Pulmonary artery endothelial cell (primary cell): ENCODE measurements around the gene FOXA1. TPM values are rescaled to one million over a fixed set of nuclear protein-coding genes. Genes with fewer than 3 reads are reported as not detected.

Experiments
- DNase-seq: peaks from one replicate; pipeline ENCODE4 v3.0.0-alpha.2; 2011; ENCODE audit warnings: low read depth, low spot score
- total RNA-seq: library from RNA; depleted of rRNA; stranded (reverse); fragments of >200 nt; gene quantifications from 2 replicates; pipeline ENCODE4 v1.2.3, GENCODE V29; 2014

FOXA1 gene
- total RNA-seq, 1 donor from 2014 or later, result 0.07 TPM

DNA sequence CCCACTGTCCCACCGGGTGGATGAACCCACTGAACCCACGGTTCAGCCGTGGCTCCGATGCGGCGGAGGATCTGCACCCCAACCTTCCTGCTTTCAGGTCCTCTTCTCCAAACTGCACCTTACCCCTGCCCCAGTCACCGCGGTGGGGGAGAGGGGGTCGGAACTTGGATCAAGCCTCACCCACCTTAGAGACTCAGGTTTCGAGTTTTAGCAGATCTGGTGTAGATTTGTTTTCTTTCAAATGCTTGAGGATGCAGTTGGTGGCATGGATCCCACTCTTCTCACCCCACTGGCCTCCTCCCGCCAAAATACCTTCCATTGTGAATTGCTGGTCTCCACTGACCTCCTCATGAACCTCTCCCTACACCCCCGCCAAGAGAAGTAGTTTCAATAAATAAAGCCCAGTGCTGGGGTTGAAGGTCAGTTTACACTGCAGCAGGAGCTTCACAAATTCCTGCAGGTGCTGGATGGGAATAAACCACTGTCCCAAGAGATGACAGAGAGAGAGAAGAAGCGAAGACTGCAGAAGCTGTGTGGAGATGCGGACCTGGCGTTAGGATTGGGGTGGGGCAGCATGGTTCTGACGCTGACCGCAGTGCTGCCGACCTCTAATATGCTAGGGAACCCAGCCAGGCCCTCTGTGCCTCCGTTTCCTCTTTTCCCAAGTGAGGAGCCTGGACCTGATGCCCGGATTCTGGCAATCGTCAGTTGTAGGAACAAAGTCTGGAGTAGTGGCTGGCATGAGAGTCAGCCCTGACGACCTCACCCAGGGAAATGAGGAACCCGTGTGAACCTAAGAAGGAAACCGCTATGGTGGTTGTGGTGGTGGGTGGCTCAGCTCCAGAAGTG lies 7.8 kb upstream of the FOXA1 start:
- DNase-seq, result no peak

DNA sequence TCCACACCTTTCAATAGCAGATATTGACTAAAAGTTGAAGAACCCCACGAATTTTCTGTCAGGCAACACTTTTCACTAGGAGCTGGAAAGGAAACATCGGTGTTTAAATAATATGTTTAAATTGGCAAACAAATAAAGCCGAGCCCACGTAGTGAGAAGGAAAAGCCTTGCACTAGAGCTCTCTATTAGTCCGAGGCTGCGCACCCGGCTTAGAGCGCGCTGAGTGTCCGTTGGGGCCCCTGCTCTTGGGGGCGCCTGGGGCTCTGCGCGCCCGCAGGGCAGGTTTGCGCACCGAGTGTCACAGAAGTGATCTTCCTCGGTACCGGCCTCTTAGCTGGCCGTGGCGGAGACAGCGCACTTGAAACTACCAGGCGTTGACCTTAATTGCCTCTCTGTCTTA lies 6.8 kb upstream of the FOXA1 start:
- DNase-seq, result no peak

DNA sequence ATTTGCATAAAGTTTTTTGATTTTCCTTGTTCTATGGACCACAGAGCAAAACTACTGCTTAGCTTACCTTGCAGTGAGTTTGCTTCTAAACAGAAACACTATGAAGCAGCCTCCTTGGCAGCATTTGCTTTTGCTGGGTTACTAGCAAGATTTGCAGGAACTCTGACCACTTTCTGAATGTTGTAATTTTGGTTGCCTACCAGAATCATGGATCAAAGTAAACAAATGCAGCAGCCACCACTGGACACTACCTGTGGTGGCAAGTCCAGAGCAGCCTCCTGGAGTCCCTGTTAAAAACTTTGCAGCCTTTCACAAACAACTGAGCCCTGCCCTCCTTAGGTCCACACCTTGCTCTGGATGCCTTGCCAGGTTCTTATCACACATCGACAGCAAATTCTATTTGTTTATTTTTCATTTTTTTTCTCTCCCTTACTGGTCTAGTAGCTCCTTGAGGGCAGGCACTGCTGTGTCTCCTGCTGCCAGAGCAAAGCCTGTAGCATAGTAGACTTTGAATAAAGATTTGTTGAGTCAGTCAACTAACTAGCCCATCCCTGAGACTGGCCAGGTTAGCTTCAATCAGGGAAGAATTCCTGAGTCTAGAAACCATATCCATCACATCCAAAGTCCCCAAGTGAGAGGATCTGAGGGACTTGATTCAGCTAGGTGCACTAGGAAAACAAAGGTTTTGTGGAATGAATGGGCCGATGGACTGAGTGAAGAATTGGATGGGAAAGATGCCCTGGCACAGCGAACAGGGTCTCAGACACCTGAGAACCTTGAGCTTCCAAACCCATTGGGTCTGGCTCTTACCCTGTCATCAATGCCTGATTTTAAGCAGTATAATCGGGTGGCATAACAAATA lies 6.1 kb upstream of the FOXA1 start:
- no peak for DNase-seq

DNA sequence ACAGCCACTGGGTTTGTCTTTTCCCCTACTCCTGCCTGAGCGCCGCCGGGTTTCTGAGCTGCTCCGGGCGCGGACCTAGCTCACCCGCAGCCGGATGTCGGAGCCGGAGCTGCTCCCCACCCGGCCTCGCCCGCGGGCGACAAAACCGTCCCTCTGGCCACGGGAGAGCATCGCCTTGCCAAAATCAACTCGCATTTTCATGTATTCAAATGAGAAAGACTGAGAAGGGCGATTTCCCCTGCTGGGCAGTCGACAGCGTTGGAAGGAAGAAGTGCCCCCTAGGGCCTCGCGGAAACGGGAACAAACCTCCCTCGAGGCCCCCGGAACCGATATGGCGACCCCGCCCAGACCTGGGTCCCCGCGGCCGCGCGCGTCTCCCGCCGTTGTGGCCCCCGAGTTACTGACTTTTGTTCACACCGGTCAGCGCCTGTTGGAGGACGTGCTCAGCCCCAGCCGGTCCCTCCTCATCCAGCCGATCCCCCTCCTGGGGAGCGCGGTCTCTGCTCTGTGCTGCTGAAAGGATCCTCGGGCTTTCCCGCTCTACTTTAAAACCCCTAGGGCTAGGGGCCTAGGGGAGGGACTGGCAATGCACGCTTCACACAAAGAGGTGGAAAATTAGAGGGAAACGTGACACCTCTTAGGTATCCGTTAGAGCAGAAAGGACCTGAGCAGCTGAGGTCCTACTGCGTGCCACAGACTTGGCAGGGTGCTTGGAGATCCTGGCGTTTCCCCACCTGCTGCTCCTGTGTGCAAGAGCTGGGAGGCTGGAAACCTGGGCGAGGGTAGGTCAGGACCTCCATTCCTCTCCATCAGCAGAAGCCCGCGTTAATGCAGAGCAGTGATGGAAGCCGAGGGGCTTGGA lies 4.7 kb upstream of the FOXA1 start:
- no peak for DNase-seq

DNA sequence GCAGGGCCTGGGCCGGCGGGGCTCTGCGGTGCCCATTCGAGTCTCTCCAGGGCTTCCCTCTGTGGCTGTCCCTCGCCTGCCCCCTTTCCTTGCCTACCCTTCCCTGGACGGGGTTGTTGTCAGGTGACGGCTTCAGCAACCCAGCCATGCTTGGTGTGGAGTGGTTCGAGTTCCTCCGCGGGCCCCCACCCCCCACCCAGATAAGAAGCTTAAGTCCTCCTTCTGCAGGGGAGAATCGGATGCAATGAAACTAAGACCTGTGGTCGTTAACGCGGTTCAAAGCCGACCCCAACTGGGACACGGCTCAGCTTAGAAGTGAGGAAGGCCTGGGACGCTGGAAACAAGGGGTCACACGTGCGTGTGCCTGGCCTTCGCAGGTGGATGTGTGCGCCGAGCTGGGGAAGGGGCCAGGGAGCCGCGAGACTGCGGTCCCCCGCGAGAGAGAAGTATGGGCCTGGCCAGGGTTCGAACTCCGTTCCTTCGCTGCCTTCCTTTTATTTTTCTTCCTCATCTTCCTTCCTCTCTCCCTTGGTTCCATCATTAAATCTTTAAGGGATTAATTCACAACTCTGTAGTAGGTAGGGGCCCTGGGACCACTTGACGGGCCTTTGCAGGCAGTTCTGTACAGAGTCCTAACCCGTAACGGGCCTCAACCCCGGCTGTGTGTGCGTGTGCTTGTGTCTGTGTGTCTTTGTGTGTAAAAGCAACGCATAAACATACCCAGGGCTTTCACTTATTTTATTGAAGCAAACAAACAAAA lies 3.9 kb upstream of the FOXA1 start:
- no peak for DNase-seq

DNA sequence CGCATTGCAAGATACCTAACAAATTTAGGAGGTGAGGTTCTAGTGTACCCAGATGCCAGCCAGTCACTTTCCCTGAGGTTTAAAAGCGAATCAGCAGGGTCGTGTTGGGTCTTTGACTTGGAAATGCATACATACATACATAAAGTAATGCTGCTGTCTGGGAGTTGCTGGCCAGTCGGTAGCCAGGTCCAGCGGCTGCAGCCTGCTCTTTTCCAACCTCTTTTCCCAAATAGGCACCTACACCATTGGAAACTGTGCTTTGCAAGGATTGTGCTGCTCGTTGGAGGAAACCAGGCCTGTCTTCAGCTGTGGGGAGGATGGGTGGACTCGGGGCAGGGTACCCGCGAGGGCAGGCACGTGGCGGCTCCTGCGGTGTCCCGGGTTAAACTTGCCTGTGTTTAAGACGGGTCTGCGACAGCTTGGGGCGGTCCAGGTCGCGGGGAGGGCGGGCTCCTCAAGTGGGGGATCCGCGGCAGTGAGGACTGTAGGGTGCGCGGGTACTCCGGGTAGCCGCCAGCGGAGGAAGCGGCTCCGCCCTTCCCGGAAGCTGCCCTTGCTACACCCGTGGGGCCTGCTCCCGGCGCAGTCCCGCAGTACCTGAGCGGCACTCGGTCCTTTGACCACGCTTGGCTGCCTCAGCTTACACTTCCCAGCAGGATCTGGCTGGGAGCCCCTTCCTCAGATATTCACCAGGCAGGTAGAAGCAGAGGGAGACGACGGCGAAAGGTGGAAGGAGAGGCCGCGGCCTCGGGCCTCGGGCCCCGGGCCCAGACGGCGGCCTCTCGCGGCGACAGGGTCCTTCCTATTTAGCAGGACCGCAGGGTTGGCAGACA lies 3.1 kb upstream of the FOXA1 start:
- DNase-seq, result no peak

DNA sequence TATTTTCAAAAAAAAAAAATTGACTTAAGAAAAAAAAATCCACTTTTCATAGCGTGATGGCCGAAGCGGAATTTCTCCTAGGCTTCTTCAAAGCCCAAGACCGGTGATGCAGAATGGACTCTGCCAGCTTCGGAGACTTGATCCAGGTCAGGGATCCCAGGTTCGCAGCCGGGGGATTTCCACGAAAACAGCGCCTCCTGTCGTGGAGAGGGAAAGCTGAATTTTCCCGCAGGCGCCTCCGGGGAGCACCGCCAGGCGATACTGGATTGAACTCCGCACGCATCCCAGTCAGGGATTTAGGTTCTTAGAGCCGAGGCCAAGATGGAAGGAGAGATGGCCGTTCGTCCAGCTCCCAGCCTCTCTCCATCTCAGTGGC lies 2.5 kb upstream of the FOXA1 start:
- no peak for DNase-seq

DNA sequence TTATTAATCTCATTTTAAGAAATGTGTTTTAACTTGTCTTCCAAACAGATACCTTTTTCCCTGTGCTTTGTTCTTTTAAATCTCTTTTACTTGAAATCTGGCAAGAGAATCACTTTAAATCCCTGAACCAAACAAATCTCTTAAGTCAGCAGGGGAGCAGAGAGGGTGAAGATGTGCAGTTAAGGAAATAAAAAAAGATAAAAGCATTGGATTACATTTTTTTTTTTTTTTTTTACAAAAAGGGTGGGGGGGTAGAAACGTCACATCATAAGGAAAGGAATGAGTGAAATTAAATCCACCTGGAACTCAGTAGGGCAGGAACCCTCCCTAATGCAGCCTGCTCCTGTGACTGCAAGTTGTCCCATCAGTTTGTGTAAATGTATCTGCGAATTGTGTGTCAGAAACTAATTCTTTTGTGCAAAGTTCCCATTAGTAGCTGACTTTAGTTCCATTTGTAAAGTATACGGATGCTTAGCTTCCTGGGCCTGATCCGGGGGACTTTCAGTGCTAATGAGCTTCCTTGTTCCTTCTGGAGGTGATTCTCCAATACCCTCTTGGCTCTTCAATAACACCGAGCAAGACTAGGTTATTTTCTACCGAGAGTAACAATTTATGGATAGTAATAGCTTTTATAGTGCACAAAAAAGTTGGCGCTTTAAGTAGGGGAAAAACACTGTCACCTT lies 1.9 kb upstream of the FOXA1 start:
- no peak for DNase-seq

DNA sequence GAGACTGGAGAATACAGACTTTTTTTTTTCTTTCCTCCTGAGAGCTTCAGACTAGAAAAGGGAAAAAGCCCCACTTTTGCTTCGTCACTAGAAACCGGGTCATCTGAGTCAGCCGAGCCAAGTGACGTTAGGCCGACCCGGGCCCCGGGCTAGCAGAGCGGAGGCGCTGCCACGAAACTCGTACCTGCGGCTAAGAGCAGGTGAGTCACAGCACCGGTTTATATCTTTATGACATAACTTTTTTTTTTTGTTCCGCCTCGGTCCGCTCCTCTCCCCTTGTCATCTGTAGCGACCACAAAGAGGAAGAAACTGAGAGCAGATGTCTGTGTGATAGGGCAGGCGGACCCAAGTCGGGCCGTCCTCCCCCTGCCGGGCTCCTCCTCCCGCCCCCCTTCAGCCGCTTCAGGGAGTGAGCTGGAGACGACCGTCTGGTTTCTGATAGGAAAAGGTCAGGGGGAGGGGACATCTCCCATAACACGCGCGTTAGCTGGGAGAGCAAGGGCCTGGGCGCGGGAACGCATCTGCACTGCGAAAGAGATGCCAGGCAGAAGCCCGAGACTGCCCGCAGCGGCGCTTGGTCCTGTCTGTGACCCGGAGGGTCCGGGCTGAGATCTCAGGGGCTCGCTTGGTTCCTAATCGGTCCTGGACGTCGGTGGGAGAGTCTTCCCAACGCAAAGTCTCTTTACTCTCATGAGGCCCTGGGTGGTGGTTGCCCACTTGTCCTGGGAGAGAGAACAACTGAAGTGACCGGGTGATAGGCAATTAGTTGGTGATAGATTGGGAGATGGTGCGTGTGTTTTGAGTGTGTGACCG lies 966 bp upstream of the FOXA1 start:
- DNase-seq, result no peak

DNA sequence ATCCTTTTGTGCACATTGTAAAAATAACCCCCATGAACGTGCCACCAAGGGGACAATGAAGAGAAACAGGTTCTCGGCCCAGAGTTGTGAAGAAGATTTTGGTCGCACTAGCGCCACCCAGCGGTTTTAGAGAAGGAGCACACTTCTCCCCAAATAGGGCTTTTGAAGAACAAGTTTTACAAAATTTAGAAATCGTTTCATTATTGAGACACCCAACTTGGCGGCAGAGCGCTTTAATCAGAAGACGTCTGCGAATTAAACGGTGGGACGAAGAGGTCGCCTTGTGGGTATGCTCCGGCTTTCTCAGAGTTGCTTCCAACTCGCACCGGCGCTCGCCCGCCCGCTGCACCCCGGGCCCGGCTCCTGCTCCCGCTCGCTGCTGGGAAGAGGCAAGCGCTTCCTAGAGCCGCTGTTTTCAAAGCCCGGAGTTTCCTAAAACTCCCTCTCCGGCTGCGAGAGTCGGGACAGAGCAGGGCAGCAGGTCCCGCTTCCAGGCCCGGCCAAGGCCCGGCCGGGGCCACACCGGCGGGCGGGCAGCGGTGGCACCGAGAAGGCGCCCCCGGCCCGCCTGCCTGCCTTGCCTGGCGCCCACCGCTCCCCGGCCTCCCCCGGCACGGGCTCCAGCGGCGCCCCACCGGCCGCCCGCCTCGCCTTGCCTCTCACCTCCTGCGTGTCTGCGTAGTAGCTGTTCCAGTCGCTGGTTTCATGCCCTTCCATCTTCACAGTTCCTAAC lies 645 bp downstream of the FOXA1 start:
- peak; percentile 36 for DNase-seq

DNA sequence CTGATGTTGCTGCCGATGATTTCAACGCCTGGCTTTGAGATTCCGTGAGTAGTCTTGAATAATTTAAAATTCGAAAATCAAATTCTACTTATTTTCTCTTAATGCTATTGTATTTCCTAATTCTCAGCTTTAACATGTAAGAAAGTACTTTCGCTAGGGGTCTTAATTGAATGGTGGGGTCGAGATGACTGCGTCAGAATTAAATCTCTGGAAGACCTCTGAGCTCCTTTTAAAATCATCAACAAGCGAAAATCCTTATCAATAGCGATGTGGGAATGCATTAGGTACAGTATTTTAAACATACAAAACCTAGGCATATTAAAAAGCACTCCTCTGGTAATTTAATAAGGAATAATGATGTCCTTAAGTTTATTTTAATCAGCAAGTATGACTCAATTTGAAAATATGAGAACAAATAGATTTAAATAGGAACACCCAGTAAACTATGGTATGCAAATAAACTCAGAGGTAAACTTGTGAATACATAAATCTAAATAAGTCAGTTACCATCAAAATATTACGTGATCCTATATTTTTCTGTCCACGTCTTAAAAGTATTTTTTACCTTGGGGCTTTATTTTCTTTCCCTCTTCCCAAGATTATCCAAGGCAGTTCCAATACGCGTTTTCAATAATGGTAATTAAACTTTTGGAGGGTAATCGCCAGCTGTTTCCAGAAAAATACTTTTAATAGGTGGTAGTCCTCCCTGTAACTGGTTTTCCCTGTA lies 1.4 kb downstream of the FOXA1 start:
- DNase-seq, result no peak

DNA sequence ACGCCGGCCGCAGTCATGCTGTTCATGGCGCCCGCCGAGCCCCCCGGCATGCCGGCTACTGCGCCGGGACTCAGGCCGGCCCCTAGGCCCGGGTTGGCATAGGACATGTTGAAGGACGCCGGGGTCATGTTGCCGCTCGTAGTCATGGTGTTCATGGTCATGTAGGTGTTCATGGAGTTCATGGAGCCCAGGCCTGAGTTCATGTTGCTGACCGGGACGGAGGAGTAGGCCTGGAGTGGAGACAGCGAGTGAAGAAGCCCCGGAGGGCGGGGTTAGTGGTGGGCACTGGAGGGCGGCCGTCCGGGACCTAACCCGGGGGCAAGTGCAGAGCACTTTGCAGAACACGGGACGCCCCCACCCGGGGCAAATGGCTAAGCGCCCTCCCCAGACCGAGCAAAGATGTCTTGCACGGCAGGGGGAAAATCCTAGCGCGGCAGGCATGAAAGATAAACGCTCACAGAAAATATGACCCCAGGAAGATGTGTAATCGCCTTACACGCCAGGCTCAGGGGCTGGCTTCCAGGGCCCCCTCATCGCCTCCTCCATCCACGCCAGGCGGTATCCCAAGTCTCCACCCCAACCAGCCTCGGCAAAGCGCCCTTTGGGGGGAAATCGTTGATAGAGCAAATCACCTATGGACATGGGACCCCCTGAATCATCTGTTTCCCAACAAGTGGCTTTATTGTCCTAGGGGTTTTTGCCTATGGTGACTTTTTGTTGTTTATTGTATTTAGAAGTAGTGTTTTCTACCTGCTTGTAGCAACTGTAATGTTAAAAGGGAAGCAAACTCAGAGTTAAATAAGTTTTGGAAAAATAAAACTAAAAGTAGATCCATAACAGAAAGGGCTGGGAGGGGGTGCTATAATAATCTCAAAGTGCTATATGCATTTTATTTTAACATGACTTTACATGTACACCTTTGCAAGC lies 2.3 kb downstream of the FOXA1 start:
- DNase-seq, result no peak

DNA sequence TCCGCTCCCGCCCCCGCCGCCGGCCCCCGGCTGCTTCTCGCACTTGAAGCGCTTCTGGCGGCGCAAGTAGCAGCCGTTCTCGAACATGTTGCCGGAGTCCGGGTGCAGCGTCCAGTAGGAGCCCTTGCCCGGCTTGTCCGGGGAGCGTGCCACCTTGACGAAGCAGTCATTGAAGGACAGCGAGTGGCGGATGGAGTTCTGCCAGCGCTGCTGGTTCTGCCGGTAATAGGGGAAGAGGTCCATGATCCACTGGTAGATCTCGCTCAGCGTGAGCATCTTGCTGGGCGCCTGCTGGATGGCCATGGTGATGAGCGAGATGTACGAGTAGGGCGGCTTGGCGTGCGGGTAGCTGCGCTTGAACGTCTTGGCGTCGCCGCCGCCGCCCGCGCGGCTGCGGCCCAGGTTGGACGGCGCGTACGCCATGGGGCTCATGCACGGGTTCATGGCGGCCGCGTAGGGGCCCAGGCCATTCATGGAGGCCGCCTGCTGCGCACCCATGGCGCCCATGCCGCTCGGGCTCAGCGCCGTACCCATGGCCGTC lies 3.0 kb downstream of the FOXA1 start:
- no peak for DNase-seq

DNA sequence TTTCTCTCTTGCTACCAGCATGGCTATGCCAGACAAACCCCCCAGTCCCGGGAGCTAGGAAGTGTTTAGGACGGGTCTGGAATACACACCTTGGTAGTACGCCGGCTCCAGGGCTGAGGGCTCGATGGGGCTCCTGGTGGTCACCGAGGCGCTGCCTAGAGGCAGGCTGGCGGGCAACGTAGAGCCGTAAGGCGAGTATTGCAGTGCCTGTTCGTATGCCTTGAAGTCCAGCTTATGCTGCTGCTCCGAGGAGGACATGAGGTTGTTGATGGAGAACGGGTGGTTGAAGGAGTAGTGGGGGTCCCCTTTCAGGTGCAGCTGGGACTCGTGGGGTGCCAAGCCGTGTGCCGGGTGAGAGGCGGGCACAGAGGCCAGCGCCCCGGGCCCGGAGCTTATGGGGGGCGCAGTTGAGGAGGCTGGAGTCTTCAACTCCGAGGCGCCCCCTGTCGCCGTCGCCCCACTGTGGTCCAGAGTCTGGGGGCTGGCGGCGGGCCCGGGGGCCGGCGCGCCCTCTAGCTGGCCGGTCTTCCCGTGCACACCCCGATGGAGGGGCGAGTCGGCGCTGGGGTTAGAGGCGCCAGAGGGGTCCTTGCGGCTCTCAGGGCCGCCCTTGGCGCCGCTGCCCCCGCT lies 3.6 kb downstream of the FOXA1 start:
- DNase-seq, result no peak

DNA sequence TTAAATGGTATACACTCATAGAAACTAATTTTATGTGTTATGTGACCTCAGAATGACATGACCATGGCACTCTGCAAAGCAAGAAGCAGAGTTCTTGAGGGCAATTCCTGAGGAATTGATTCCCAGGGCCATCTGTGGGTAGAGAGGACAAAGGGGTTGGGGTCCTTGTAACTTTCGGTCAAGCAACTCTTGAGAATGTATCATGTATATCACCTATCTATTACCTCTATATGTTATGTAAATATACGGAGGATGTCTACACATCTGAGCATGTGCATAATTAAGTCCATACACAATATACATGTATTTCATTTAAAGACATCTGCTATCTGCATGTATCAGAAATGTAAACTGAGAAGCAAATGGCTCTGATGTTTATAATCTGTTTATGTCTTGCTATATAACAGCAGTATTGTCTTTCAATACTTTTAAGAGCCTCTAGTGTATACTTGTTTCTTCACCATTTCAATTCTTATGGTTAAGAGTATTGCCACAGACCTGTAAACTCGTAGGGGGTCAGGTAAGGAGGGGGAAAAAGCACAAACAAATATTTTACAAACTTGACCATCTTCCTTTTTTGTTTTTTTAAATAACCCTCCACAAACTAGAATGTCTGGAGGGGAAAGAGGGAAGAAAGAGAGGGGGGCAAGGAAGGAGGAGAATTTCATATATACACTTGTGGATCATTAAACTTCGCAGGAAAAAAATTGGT lies 4.5 kb downstream of the FOXA1 start:
- DNase-seq, result no peak
